HTR-8/SVneo (cell line): ENCODE data around the gene PPIF.

Experiments
- DNase-seq: peaks from one replicate; pipeline ENCODE4 v3.0.0; 2011; ENCODE audit warnings: low spot score, mixed read lengths; ENCODE audit not compliant: insufficient read length
- FAIRE-seq: peaks from 2 replicates; lab custom pipeline; 2011; peaks lifted over from hg19 to GRCh38; lab: Jason Lieb, UNC

Gene PPIF

DNA sequence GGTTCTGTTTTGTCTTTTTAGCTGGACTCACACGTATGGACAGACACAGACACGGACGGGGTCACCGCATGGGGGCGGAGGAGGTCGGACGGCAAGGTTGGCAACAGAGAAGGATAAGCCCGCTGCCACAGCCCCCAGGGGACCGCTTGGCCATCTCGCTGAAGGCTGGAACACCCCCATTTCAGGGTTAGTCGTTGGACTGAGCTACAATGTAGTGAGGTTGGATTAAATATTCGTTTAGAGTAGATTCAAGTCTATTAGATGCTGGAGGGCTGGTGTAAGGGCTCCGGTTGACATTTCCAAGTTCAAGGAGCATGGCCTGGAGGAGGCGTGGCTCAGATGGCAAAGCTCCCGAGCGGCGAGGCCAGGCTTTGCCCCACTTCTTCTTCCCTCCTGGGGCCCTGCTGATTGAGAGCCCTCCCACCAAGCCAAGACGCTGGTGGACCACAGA, 35.2 kb downstream of the PPIF start:
- no peak for DNase-seq
- FAIRE-seq: no peak

DNA sequence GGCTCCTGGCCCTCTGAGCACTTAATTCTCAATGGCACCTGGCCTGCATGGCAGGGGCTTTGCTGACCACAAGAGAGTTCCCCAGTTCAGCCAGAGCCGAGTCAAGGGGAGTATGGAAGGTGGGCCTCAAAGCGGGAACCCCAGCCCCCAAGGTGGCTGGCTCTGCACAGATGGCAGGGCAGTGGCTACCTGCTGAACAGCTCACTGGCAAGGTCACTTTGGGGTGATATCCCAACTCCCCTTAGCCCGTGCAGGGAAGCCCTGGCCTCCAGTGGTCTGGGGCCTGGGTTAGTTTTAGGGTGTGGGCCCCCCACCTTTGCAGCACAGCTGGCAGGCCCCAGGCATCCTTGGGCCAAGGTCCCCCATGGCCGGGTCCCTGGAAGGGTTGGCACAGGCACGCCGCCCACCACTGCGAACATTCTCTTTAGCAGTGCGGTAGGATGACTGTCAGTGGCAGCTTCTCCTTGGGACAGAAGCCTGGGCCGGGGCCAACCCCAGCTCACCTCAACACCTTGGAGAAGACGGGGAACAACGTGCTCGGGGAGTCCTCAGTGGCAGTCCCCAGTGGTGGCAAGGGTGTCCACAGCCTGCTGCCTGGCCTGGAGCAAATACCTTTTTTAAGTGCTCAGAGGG, 36.8 kb downstream of the PPIF start:
- DNase-seq (no peak), FAIRE-seq (no peak)

DNA sequence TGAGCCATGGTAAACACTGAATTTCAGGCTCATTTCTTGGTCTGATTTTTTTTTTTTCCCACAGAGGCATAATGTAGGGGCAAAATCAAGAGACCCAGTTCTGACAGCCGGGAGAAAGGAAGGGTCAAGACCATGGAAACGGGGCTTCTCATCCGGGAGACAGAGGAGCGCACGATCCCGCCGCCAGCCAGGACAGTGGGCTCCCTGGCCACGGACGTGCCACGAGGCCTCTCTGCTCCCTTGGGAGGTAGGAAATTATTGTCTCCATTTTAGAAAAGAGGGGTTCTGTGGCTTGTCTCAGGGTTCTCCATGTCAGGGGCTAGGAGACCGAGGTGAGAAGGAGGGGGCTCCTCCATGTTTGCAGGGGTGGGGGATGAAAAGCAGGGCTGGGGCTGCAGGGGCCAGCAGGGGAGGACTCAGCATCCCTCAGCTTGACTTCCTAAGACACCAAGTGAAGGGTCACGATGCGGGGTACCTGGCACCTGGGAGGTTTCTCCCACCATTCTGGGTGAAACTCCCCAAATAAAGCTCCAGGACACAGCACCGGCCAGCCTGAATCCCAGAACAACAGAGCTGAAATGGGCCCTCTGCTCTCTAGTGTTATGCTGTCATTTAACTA, 37.6 kb downstream of the PPIF start:
- no peak for DNase-seq
- no peak for FAIRE-seq

DNA sequence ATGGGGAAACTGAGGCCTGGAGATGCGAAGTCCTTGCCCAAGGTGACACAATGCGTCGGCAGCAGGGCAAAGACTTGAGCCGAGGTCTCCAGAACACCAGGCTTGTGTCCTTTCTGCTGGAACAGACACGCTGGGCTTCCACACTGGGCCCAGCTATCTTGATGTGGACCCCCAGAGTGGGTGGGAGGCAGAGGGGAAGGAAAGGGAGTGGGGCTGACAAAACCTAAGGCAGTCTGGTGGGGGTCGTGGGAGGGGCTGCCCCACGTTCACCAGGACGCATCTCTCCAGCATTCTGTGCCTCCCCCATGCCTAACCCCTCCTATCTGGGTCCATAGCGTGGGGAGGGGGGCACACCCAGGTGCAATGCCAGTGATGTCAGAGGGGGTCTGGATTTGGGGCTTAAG, 38.1 kb downstream of the PPIF start:
- FAIRE-seq: no peak

DNA sequence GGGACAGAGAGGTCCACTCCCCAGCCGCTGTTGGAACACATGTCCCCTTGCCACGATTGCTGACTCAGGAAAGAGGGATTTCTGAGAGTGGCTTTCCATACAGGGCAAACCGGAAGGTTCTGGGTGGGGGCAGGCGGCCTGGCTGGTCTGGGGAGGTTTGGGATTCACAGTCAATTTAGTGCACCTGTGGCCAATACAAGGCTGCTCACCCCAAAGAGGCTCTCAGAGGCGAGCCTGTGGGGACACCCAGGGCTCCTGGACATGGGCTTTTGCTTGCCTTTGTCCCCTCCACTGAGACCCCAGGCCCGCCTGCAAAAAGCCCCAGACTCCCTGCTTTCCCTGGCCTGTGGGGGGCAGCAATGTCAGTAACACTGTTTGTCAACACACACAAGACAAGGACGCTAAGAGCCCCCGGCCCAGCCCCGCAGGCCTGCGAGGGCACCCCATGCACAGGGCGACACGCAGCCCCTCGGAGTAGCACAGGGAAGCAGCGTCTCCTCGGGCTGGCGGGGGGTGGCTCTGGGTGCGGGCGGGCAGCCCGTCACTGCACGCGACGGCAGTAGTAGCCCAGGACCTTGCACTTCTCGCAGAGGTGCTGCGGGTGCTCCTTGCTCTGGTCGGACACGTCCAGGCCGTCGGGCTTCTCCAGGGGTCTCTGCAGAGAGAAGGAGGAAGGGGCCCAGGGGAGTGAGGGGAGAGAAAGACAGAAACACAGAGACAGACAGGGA, 38.7 kb downstream of the PPIF start:
- FAIRE-seq (no peak), DNase-seq (no peak)

More for the DNA sequence above, 38.1 kb downstream of the PPIF start:
- no peak for DNase-seq

DNA sequence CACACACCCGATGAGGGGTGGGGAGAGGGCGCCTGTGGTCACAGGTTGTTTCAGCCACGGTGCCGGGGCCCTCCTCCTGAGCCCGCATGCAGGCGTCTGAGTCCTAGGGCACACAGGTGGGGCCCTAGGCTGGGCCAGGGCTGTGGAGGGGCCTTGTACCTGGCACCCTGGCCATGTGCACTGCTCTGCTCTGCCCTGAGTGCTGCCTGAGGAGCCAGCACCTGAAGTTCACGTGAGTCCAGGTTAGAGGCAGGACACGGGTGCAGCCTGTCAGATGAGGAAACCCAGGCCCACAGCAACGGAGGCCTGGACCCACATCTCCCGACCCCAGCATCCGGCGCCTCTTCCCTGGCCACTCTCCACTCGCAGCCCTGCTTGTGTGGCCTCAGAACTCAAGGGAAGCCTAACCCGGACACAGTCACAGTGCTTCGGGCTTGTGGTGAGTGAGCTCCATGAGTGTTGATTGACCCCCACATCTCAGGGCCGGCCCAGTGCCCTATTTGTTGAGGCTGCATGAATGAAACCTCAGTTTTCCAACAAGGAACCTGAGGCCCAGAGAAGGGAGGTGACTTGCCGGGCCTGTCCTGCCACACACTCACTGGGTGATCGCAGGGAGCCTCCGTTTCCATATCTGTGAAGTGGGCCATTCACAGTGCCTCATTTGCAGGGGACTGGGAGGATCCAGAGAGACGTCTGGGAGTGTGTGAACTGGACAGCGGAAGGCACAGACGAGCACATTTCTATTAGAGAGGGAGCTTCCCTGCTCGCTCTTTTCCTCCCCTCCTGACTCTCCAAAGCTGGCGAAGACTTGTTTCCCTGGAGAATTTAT, 39.6 kb downstream of the PPIF start:
- no peak for FAIRE-seq
- no peak for DNase-seq

DNA sequence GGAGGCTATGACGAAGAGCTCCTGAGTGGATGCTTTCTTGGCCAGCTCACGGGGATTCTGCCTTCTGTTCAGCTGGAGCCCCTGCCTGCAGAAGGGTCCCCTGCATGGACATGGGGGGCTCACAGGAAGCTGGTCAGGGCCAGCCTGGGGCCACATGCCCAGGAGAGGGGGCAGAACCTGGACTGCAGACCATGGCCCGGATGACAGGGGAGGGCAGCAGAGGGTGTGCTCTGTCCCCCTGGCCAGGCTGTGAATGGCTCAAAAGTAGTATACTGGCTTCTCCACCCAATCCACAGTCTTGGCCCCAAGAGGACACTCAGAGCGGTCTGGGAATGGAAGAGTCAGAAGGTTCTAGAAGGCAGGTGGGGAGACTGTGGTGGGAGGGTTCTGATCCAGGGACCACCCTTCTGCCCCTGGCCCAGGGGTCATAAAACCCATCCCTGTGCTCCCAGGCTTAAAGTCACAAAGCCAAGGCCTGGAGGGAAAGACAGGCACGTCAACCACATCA, 40.3 kb downstream of the PPIF start:
- DNase-seq (no peak), FAIRE-seq (no peak)

DNA sequence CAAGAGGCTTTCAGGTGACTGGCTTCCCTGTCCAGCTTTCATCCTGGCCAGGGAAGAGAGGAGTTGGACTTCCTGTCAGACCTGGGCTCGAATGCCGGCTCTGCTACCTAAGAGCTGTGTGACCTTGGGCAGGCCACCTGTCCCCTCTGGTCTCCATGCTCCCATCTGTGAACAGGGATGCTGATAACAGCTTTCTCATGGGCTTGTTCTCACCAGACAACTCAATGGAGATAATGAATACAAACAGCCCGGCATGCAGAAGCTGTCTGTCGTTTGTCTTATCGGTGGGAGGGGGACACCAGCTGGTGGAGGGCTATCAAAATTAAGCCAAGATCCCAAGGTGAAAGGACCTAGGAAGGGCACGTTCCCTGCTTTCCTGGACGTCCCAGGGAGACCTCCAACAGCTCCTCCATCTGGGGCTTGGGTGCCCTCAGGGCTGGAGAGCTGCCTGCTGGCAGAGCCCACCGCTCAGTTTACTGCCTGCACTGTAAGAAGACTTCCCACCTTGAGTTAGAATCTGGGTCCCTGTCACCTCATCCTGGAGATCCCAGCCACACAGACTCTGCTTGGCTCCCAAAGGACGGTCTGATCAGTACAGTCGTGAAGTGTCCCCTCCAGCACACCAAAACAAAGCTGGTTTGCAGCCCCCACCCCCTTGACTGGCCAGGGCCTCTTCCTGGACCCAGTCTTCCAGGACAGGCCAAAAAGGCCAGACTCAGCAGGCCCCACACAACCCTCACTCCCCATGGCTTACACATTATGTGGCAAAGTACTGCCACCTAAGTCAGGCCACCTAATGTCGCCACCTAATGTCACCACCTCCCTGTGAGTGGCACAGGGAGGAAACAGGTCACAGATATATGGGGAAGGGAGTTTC, 40.9 kb downstream of the PPIF start:
- DNase-seq (no peak), FAIRE-seq (no peak)

DNA sequence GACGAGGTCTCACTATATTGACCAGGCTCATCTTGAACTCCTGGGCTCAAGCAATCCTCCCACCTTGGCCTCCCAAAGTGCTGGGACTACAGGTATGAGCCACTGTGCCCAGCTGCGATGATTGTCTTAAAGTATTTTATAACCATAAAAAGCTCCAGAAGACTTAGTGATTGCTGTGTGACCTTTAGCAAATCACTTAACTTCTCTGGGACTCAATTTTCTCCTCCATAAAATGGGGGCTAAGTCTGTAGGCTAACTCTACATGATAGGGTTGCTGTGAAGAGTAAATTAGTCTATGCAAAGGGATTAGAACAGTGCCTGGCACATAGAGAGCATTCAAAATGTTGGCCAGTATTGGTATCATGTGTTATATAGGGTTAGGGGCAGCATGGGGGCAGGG, 42.8 kb downstream of the PPIF start:
- no peak for DNase-seq
- no peak for FAIRE-seq

DNA sequence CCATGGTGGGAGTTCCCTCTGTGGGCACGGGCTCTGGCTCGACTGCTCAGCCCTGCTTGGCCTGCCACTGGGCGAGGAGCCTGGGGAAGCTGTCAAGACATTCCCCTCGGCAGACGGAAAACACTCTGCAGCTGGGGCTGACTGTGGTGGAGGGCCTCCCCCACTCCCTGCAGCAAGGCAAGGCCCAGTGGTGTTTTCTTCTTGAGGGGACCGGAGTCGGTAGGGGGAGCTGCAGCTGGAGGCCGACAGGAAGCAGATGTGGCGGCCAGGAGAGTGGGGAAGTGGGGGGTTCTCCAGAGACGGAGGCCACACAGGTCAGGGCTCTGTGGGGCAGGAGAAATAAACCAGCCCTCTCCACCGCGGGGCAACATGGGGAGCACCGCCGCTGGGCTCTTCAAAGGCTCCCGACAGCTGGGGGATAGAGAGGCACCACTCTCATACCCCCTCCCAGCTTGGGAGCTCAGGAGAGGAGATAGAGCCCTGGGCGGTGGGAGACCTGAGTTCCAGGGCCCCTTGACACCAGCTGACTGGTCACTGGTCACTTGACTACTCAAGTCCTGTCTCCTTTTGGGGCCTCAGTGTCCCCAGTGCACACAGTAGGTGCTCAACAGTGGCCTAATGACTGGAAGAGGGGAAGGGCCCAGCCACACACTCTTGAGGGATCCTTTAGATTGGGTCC, 43.4 kb downstream of the PPIF start:
- DNase-seq (no peak), FAIRE-seq (no peak)

DNA sequence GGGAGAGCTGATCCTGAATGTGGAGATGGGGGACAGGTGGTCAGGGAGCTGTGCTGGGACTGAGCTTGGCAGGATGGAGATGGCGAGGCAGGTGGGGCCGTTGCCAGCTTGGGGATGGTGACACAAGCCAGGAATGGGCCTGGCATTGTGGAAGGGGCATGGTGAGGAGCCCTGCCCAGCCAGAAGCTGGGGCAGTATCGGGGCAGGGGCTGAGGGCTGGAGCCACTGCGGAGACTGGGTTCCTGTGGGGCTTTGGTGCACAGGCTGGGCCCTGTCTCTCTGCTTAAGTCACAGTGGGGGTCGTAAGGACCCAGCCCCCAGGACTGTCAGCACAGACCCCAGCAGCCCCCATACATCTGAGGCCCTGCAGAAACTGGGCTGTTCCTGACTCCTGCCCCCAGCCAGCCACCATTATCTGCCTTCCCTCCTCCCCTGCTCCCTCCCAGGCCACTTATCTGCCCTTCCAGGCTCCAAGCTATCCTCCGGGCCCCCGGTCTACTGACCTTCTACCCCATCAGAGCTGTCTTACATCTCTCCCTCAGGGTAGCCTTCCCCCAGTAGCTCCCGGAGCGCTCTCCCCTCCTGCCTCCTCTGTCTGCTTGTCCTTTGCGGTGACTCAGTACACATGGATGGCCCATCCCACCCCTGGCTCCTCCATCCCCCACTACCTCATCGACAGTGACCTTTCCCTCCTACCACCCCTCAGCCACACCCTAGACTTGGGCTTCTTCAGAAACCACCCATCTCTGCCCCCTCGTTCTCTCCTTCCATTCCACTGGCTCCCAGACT, 44.2 kb downstream of the PPIF start:
- DNase-seq: no peak
- no peak for FAIRE-seq

DNA sequence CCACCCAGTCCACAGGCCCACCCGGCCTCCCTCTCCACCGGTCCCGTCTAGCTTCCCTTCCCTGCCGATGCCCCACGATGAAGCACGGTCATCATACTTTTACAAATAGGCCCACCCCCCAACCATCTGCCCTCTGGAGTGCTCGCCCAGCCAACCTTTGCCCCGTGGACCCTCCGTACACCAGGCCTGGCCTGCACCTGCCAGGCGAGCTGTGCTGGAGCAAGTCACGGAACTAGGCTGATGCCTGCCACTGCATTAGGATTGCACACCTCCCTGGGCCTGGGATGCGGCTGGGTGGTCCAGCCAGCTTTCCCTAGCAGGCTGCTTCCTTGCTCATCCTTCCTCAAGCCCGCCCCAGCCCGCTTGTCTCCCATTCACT, 44.7 kb downstream of the PPIF start:
- DNase-seq: no peak
- no peak for FAIRE-seq

DNA sequence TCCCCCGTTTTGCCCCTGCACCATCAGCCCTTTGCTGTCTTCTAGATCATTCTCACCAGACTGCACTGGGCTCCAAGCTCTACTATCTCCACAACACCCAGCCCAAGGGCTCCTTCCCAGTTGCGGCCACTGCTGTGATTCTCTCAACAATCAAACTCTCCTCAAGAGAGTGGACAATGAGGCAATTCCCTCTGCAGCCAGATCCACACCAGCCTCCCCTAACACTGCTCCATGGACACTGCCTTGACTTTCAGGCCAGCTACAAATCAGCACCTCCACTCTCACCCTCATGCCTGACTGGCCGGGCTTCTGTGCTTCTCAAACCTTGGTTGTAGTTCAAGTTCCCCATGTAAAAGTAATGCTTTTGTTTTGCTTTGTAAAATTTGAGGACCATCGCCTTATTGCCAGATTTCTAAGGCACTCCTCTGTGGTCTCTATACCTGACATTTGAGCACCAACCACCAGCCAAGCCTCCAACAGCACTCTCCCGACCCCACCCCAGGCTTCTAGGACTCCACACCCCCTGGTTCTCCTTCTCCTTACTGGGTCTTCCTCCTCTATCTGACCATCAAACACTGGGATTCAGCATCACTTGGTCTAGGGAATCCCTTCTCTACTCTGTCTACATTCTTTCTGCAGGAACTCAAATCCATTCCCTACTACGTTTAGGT, 45.4 kb downstream of the PPIF start:
- DNase-seq (no peak), FAIRE-seq (no peak)

DNA sequence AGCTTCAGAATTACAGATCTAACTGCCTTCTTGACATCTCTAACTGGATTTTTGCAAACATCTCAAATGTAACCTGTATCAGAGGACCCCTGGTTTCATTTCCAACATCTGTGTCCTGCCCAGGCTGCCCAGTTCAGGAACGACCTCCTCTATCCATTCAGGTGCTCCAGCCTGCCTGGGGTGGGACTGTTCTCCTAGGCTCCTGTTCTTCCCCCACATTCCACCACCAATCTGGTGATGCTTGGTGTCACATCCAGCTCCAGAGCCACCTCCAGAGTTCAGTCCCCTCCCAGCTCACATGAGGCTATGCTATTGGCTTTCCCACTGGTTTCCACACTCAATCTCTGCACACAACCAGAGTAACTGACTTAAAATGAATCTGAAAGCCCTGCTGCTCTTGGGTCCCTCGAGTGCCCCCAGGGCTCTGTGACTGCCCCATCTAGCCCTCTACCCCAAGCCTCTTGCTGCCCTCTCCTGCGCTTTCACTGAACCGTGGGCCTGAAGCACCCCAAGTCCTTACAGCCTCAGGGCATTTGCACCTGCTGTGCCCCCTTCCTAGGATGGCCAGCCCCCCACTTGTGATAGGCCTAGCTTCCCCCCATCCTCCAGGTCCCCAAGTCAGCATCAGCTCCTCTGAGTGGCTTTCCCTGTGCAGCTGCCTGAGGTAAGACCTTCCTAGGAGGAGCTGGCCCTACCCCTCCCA, 46.1 kb downstream of the PPIF start:
- DNase-seq: no peak
- no peak for FAIRE-seq

DNA sequence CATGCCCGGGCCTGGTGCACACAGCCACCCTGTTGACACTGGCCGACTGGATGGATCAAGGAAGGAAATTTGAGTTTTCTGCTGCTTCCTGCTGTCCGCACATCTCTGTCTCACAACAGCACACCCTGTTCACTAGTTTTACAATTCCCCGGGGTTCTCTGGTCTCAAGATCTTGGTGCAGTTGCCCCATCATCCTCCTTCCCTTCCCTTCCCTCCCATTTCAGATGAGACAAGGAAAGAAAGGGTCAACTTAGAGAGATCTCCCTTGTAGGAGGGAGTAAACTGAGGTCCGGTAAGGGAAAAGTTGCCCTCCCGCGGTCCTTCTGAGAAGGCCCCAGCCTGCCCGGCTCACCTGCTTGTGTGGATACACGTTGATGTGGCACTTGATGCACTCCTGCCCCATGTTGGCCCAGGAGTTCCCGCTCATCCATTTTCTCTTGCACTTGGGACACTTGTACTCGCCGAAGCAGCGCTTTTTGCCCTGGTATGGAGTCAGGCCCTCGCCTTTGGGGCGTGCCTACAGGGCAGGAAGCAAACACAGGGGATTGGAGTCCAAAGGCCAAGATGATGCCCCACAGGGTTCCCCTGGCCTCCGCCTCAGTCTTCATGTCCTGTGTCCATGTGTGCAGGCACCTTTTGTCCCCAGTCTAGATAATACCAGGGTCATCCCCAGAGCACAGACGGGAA, 46.8 kb downstream of the PPIF start:
- DNase-seq (no peak), FAIRE-seq (no peak)

DNA sequence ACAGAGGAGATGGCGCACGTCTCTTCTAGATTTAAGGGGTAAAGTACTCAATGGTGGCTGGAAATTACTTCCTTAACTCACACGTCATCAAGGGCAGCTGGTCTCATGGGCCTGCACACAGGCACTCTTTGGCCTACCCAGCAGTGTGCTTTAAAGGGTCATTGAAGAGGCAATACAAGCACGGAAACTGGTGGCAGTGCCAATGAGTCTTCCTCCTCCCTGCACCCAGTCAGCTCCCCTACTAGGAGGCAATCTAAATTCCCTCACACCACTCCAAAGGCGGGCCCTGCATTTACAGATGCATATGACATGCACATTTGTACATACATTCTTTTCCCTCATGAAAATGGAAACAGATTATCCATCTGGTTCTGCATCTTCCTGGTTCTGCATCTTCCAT, 47.4 kb downstream of the PPIF start:
- DNase-seq: no peak
- no peak for FAIRE-seq

DNA sequence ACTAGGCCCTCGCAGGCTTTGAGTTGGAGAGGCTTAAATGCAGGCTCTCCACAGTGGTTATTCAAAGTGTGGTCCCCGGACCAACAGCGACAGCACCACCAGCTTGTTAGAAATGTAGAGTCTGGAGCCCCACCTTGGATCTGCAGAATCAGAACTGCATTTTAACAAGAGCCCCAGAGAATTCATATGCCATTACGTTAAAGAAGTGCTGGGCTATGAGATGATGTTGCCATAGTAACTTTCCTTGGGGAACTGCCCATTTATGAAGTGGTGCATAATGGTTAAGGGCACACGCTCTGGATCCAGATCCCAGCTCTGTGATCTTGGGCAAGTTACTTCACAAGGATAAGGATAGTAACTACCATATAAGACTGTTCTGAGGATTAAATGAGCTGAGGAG, 49.3 kb downstream of the PPIF start:
- DNase-seq (no peak), FAIRE-seq (no peak)
